HUES6 (cell line): Measurements from ENCODE around the gene RETREG2.

Experiments used
- H3K27ac ChIP-seq: 2 replicates; pipeline ENCODE4 v1.7.0; 2013; ENCODE audit warnings: low read depth, mild to moderate bottlenecking, low read length, inconsistent platforms
- H3K27me3 ChIP-seq: 2 replicates; pipeline ENCODE4 v1.6.1; 2013; ENCODE audit warnings: low read length; ENCODE audit not compliant: control insufficient read depth, insufficient read depth
- H3K36me3 ChIP-seq: 2 replicates; pipeline ENCODE4 v1.6.1; 2013; ENCODE audit warnings: low read length; ENCODE audit not compliant: control insufficient read depth, insufficient read depth
- H3K4me1 ChIP-seq: 2 replicates; pipeline ENCODE4 v1.6.1; 2013; ENCODE audit warnings: low read length; ENCODE audit not compliant: control insufficient read depth, insufficient read depth
- H3K4me3 ChIP-seq: 2 replicates; pipeline ENCODE4 v1.5.1; 2013; ENCODE audit warnings: low read depth, low read length
- H3K9ac ChIP-seq: one replicate; pipeline ENCODE4 v1.6.1; 2013; ENCODE audit warnings: mild to moderate bottlenecking, low read length
- H3K9me3 ChIP-seq: 2 replicates; pipeline ENCODE4 v1.6.1; 2013; ENCODE audit warnings: low read depth, low read length; ENCODE audit not compliant: control insufficient read depth, insufficient read depth

RETREG2 gene

GRCh38 chr2:219157396-219157795, 20.7 kb upstream of the RETREG2 start:
- no peak overlapping the region for H3K4me3 ChIP-seq
- H3K36me3 ChIP-seq, result no peaks in the 10 kb centered on the region
- H3K9ac ChIP-seq, result no peak overlapping the region
- no peaks in the 10 kb centered on the region for H3K9me3 ChIP-seq
- peaks cover 12% of the 10 kb centered on the region; the same call in 1 of the 2 replicates for H3K4me1 ChIP-seq
- H3K27me3 ChIP-seq, result peaks cover 11% of the 10 kb centered on the region
- H3K27ac ChIP-seq, result no peak overlapping the region

- H3K27ac ChIP-seq, result no peak overlapping the region
- no peak overlapping the region for H3K9ac ChIP-seq
- no peaks in the 10 kb centered on the region for H3K9me3 ChIP-seq
- no peak overlapping the region for H3K4me3 ChIP-seq
- H3K4me1 ChIP-seq, result peaks cover 12% of the 10 kb centered on the region; the same call in 1 of the 2 replicates
- H3K27me3 ChIP-seq, result peaks cover 15% of the 10 kb centered on the region
- H3K36me3 ChIP-seq, result no peaks in the 10 kb centered on the region
Observed at GRCh38 chr2:219158025-219158424, 20.1 kb upstream of the RETREG2 start.

GRCh38 chr2:219158586-219158985, 19.5 kb upstream of the RETREG2 start:
- no peak overlapping the region for H3K9ac ChIP-seq
- H3K9me3 ChIP-seq, result no peaks in the 10 kb centered on the region
- H3K27me3 ChIP-seq, result peaks cover 15% of the 10 kb centered on the region
- no peak overlapping the region for H3K27ac ChIP-seq
- peaks cover 12% of the 10 kb centered on the region; the same call in 1 of the 2 replicates for H3K4me1 ChIP-seq
- no peaks in the 10 kb centered on the region for H3K36me3 ChIP-seq
- H3K4me3 ChIP-seq, result no peak overlapping the region

GRCh38 chr2:219159771-219160185, 18.3 kb upstream of the RETREG2 start:
- Histone ChIP-seq H3K4me3 (peak overlapping the region; percentile 84), H3K36me3 (no peaks in the 10 kb centered on the region), H3K27me3 (peaks cover 15% of the 10 kb centered on the region), H3K27ac (no peak overlapping the region), H3K9ac (peak overlapping the region; percentile 29), H3K9me3 (no peaks in the 10 kb centered on the region), H3K4me1 (peaks cover 12% of the 10 kb centered on the region; the same call in 1 of the 2 replicates)

- peak within 1 kb of the TSS; percentile 84 for H3K4me3 ChIP-seq
- peaks cover 12% of the 10 kb centered on the region; the same call in 1 of the 2 replicates for H3K4me1 ChIP-seq
Observed at GRCh38 chr2:219160186-219161017, 17.7 kb upstream of the RETREG2 start, which contains the start of gene NHEJ1. Gene NHEJ1, minus strand, starts transcription at chr2:219160815. Its CDS starts 2,453 bp downstream, at chr2:219158362.

GRCh38 chr2:219161097-219161496, 17.0 kb upstream of the RETREG2 start:
- peak overlapping the region; percentile 19 for H3K9ac ChIP-seq
- no peak overlapping the region for H3K27ac ChIP-seq
- no peaks in the 10 kb centered on the region for H3K36me3 ChIP-seq
- H3K9me3 ChIP-seq, result no peaks in the 10 kb centered on the region
- H3K4me1 ChIP-seq, result peaks cover 12% of the 10 kb centered on the region; the same call in 1 of the 2 replicates
- peaks cover 15% of the 10 kb centered on the region for H3K27me3 ChIP-seq
- peak overlapping the region; percentile 84 for H3K4me3 ChIP-seq

More at GRCh38 chr2:219160186-219161017, 17.7 kb upstream of the RETREG2 start, which contains the start of gene NHEJ1:
- peaks cover 15% of the 10 kb centered on the region for H3K27me3 ChIP-seq
- H3K9me3 ChIP-seq, result no peaks in the 10 kb centered on the region
- H3K9ac ChIP-seq, result peak within 1 kb of the TSS; percentile 90
- no peaks in the 10 kb centered on the region for H3K36me3 ChIP-seq
- H3K27ac ChIP-seq, result 0 out of 2 replicates have a peak within 1 kb of the TSS, but pooled peaks have one; percentile 38

- Histone ChIP-seq H3K27ac (no peak overlapping the region), H3K9me3 (no peaks in the 10 kb centered on the region), H3K4me3 (no peak overlapping the region), H3K36me3 (no peaks in the 10 kb centered on the region), H3K27me3 (peaks cover 15% of the 10 kb centered on the region), H3K9ac (no peak overlapping the region), H3K4me1 (peaks cover 4% of the 10 kb centered on the region; the same call in 1 of the 2 replicates)
Observed at GRCh38 chr2:219163156-219163555, 14.9 kb upstream of the RETREG2 start.

- Histone ChIP-seq H3K9me3 (no peaks in the 10 kb centered on the region), H3K36me3 (no peaks in the 10 kb centered on the region), H3K27me3 (peaks cover 15% of the 10 kb centered on the region), H3K4me1 (peaks cover 4% of the 10 kb centered on the region; the same call in 1 of the 2 replicates), H3K27ac (no peak overlapping the region), H3K4me3 (no peak overlapping the region), H3K9ac (no peak overlapping the region)
Observed at GRCh38 chr2:219165058-219165911, 12.8 kb upstream of the RETREG2 start.

GRCh38 chr2:219167997-219168396, 10.1 kb upstream of the RETREG2 start:
- Histone ChIP-seq H3K9me3 (no peaks in the 10 kb centered on the region), H3K27me3 (no peaks in the 10 kb centered on the region), H3K9ac (no peak overlapping the region), H3K4me3 (no peak overlapping the region), H3K4me1 (peaks cover 3% of the 10 kb centered on the region; the same call in 1 of the 2 replicates), H3K27ac (no peak overlapping the region), H3K36me3 (peaks cover 7% of the 10 kb centered on the region; the same call in 1 of the 2 replicates)

- H3K4me1 ChIP-seq, result peaks cover 3% of the 10 kb centered on the region; the same call in 1 of the 2 replicates
Observed at GRCh38 chr2:219168526-219168925, 9.5 kb upstream of the RETREG2 start.

More at GRCh38 chr2:219168526-219168925, 9.5 kb upstream of the RETREG2 start:
- H3K27ac ChIP-seq, result no peak overlapping the region
- H3K9me3 ChIP-seq, result no peaks in the 10 kb centered on the region
- no peak overlapping the region for H3K9ac ChIP-seq
- H3K27me3 ChIP-seq, result no peaks in the 10 kb centered on the region
- peaks cover 9% of the 10 kb centered on the region; the same call in 1 of the 2 replicates for H3K36me3 ChIP-seq
- no peak overlapping the region for H3K4me3 ChIP-seq
